ENCODE results near the gene SUGP2. TPM values are rescaled to one million over a fixed set of nuclear protein-coding genes. Genes with fewer than 3 reads are reported as not detected.
A peak's percentile ranks its signal among the peaks of the same experiment; 100 is the strongest.

The SUGP2 gene
- total RNA-seq, 1 experiment from 2014 or later: 48.9 TPM

GRCh38 chr19:18975869-18976268 lies 57.4 kb downstream of the SUGP2 start:
- TF ChIP-seq EZH2phosphoT487 (IDR thresholded peaks at IDR 0.05; ENCODE audit: borderline replicate concordance, low read length): no peak
- TF ChIP-seq EZH2 (IDR thresholded peaks at IDR 0.05; ENCODE audit: low read length, unreplicated experiment): no peak
- TF ChIP-seq CTCF (conservative IDR thresholded peaks at IDR 0.05; ENCODE audit: low read depth, low read length): no peak
- no peak for ATAC-seq
- Histone ChIP-seq H3K9me2 (replicated peaks; ENCODE audit: low read length) (no peaks in the 10 kb centered on the region), H3K9ac (ENCODE audit: low read length) (no peak overlapping the region), H2AFZ (ENCODE audit: low read length) (no peak overlapping the region), H3K79me2 (ENCODE audit: low read length) (no peaks in the 10 kb centered on the region), H3K9me3 (ENCODE audit: low read length) (no peaks in the 10 kb centered on the region), H3K36me3 (ENCODE audit: low read depth, low read length) (no peaks in the 10 kb centered on the region), H3K27me3 (ENCODE audit: low read length) (no peaks in the 10 kb centered on the region), H4K20me1 (ENCODE audit: low read length) (no peaks in the 10 kb centered on the region), H3K4me1 (ENCODE audit: insufficient read depth, low read length) (0 out of 2 replicates have a peak, but pooled peaks cover 5% of the 10 kb centered on the region), H3K4me3 (ENCODE audit: low read length) (no peak overlapping the region), H3K4me2 (ENCODE audit: low read length) (no peak overlapping the region), H3K27ac (ENCODE audit: low read length) (no peak overlapping the region), H3F3A (ENCODE audit: low read length, unreplicated experiment) (no peaks in the 10 kb centered on the region)
- ChIA-PET CTCF (no interaction called here), POLR2A (ENCODE audit: unreplicated experiment) (no interaction called here)
- intact Hi-C loops (cut with micrococcal nuclease): no loop called here
- no peak for DNase-seq
- BruUV-seq (replicated peaks): no TSS peak

- no peak overlapping the region for H3K4me2 ChIP-seq (ENCODE audit: low read length)
- H3K27me3 ChIP-seq (ENCODE audit: low read length): no peaks in the 10 kb centered on the region
- H3F3A ChIP-seq (ENCODE audit: low read length, unreplicated experiment): peaks cover 1% of the 10 kb centered on the region
- ChIA-PET POLR2A (ENCODE audit: unreplicated experiment) (no interaction called here), CTCF (no interaction called here)
- BruUV-seq (replicated peaks): no TSS peak
- H3K27ac ChIP-seq (ENCODE audit: low read length): no peak overlapping the region
- H2AFZ ChIP-seq (ENCODE audit: low read length): no peak overlapping the region
- 0 out of 2 replicates have a peak, but pooled peaks have one; percentile 33 for ATAC-seq
- peaks cover 13% of the 10 kb centered on the region for H3K4me1 ChIP-seq (ENCODE audit: insufficient read depth, low read length)
- no peak overlapping the region for H3K4me3 ChIP-seq (ENCODE audit: low read length)
- H3K9me3 ChIP-seq (ENCODE audit: low read length): no peaks in the 10 kb centered on the region
- DNase-seq: peak; percentile 42
- no peak overlapping the region for H3K9ac ChIP-seq (ENCODE audit: low read length)
- intact Hi-C loops (cut with micrococcal nuclease): no loop called here
- no peaks in the 10 kb centered on the region for H4K20me1 ChIP-seq (ENCODE audit: low read length)
- no peaks in the 10 kb centered on the region for H3K79me2 ChIP-seq (ENCODE audit: low read length)
- H3K36me3 ChIP-seq (ENCODE audit: low read depth, low read length): no peaks in the 10 kb centered on the region
- H3K9me2 ChIP-seq (replicated peaks; ENCODE audit: low read length): no peaks in the 10 kb centered on the region
- TF ChIP-seq EZH2phosphoT487 (IDR thresholded peaks at IDR 0.05; ENCODE audit: borderline replicate concordance, low read length): no peak
- no peak for TF ChIP-seq CTCF (conservative IDR thresholded peaks at IDR 0.05; ENCODE audit: low read depth, low read length)
- TF ChIP-seq EZH2 (IDR thresholded peaks at IDR 0.05; ENCODE audit: low read length, unreplicated experiment): no peak
These were observed 58.3 kb downstream of the SUGP2 start for GRCh38 chr19:18975011-18975410.

GRCh38 chr19:18972851-18973250 lies 60.5 kb downstream of the SUGP2 start:
- no TSS peak for BruUV-seq (replicated peaks)
- Histone ChIP-seq H3K9ac (ENCODE audit: low read length) (no peak overlapping the region), H3K4me2 (ENCODE audit: low read length) (no peak overlapping the region), H4K20me1 (ENCODE audit: low read length) (no peaks in the 10 kb centered on the region), H3K4me3 (ENCODE audit: low read length) (no peak overlapping the region), H3F3A (ENCODE audit: low read length, unreplicated experiment) (peaks cover 8% of the 10 kb centered on the region), H3K27ac (ENCODE audit: low read length) (no peak overlapping the region), H3K9me2 (replicated peaks; ENCODE audit: low read length) (no peaks in the 10 kb centered on the region), H3K36me3 (ENCODE audit: low read depth, low read length) (no peaks in the 10 kb centered on the region), H3K9me3 (ENCODE audit: low read length) (no peaks in the 10 kb centered on the region), H2AFZ (ENCODE audit: low read length) (peak overlapping the region; percentile 57; the same call in 1 of the 2 replicates), H3K27me3 (ENCODE audit: low read length) (no peaks in the 10 kb centered on the region), H3K4me1 (ENCODE audit: insufficient read depth, low read length) (peaks cover 21% of the 10 kb centered on the region), H3K79me2 (ENCODE audit: low read length) (no peaks in the 10 kb centered on the region)
- intact Hi-C loops (cut with micrococcal nuclease): no loop called here
- no peak for DNase-seq
- CTCF ChIA-PET: interaction anchor here (0.6 kb wide), 1 partner anchor 585 kb away, joined by 4 read pairs; no protein-coding TSS in a partner anchor
- TF ChIP-seq CTCF (conservative IDR thresholded peaks at IDR 0.05; ENCODE audit: low read depth, low read length): no peak
- POLR2A ChIA-PET (ENCODE audit: unreplicated experiment): no interaction called here
- no peak for ATAC-seq

Data from PC-3 (cell line).